Measurements from ENCODE around the gene FKBP8.

Gene FKBP8

DNA sequence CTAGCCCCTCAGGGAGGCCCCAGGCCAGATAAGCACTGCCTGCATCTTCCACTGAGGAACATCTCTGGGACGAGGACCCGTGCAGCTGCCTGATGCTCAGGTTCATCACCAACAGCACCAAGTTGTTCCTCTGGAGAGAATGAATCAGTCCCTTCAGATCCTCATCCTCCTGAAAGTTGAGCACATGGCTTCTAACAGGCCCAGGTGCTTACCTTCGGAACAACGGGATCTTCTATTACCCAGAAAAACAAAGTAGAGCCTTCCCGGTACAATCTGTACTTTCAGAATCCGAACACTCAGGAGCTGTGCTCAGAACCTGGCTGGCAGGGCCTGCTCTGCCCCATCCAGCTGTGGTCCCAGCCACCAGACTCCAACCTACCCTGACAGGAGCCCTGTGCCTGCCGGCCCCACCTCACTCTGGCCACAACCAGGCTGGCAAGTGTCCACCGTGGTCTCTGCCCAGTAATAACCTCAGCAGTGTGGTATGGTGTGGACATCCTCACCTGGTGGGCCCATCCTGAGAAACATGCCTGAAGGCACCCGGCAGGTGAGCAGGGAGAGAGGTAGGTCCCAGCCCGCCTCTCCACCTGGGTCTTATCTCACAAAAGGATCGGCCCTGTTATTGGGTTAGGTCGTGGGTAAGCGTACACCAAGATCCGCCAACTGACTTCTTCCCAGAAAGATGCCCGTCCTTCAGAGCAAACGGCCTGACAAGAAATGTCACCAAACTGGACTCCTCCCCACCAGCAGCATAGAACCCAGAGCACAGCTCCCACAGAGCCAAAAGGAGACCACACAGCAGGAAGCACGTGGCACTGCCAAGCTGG, 55.6 kb downstream of the FKBP8 start:
- no peak for DNase-seq (ENCODE audit: low read depth in 2 of 2, low spot score in 1 of 2)

DNA sequence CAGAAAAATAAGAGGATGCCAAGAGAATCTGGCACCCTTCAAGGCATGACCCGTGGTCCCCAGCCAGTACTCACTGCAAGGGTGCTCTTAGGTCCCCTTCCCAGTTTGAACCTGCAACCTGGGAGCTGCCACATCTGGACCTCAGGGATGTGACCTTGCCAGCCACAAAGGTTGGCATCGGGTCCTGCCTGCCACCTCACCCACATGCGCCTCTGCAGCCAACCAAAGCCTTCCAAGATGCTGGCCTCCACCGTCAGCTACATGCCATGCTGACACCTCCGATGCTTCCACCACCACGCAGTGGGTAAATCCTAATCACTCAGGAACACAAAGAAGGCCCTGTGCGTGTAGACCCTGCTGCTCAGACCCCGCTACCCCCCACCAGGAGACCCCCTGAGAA, 56.6 kb downstream of the FKBP8 start:
- no peak for DNase-seq (ENCODE audit: low read depth in 2 of 2, low spot score in 1 of 2)

DNA sequence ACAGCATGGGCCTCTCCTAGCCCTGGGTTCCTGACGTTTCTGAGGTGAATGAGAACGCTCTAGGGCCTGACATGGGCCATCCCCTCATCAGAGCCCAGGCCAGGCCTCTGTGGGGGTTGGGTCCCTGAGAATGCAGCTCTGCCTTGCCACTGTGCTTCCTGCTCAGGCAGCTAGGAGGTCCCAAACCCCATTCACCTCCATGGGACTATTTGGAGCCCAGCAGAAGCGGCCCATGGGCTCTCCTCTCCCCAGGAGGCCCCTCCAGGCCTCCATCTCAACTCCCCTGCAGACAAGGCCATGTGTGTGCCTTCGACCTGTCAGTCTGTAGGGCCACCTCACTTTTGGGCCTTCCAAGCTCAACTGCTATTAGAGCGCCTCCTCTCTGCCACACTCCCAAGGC, 58.4 kb downstream of the FKBP8 start:
- DNase-seq (ENCODE audit: low read depth in 2 of 2, low spot score in 1 of 2): no peak

DNA sequence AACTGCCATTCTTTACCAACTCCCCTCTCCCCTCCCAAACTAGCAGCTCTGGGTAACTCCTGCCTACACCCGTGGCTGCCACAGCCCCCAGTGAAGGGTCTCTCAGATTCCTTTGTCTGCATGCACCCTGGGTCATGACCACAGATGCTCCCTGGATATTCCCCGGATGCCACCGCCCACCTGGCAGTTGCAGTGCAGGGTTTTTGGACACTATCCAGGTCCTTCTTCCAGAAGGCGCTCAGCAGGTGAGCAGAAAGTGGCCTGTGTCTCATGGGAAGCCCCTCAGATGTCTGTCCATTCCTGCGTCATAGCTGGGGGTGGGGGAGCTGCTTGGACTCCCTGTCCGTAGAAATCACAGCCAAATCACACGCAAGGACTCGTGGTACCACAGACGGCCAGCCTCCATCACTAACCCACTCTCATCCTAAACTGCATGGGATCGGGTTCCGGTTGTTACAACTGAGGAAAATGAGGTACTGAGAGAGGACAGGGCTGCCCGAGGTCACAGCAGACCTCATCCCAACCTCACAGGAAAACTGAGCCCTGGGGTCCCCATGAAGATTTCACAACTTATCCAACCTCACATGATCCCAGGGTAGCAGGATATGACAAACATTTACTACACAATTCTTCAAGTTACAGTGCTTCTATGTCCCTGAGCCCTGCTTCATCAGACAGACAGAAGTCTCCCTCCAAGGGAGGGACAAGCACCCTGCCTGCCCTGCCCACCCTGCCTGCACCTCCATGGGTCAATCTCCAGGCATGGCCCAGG, 60.1 kb downstream of the FKBP8 start:
- no peak for DNase-seq (ENCODE audit: low read depth in 2 of 2, low spot score in 1 of 2)
